IMR-90 (cell line): Measurements from ENCODE around the gene NTM. TPM values are rescaled to one million over a fixed set of nuclear protein-coding genes. Genes with fewer than 3 reads are reported as not detected.

Experiments
- ATAC-seq: fragments of 200-7000 bp; cut with Tn5 transposase; 2 replicates; pipeline ENCODE4 v1.9.1; 2020; ENCODE audit warnings: low read depth, mild to moderate bottlenecking, moderate library complexity
- BruUV-seq: library from RNA; stranded (reverse); fragments of 400-500 nt; replicated peaks from 2 replicates; lab custom pipeline; 2021; lab: Mats Ljungman, UMichigan
- CTCF ChIA-PET: fragments of 300-600 bp; formaldehyde crosslinking; extraction: SDS; loops from one replicate; lab custom pipeline; 2021; ENCODE audit warnings: antibody characterized with exemption; lab: Yijun Ruan, JAX
- POLR2A ChIA-PET: fragments of 300-600 bp; sonication (Branson Sonifier 250); formaldehyde crosslinking; loops from one replicate; lab custom pipeline; 2022; ENCODE audit warnings: antibody characterized with exemption; ENCODE audit not compliant: unreplicated experiment; lab: Charles Lee
- DNase-seq: peaks from one replicate; pipeline ENCODE4 v3.0.0; 2013
- H2AFZ ChIP-seq: replicated peaks from 2 replicates; pipeline ENCODE3; 2013; ENCODE audit warnings: low read length, mild to moderate bottlenecking; ENCODE audit not compliant: poor library complexity
- H2AK5ac ChIP-seq: 2 replicates; pipeline ENCODE4 v1.6.1; 2013; ENCODE audit warnings: low read depth, low read length, inconsistent platforms
- H2AK9ac ChIP-seq: replicated peaks from 2 replicates; pipeline ENCODE3; 2013; ENCODE audit warnings: mild to moderate bottlenecking, low read depth, low read length, moderate library complexity; ENCODE audit not compliant: poor library complexity
- H2BK120ac ChIP-seq: 2 replicates; pipeline ENCODE4 v1.6.1; 2013; ENCODE audit warnings: low read depth, low read length, inconsistent platforms
- H2BK15ac ChIP-seq: 3 replicates; pipeline ENCODE4 v1.6.1; 2013; ENCODE audit warnings: low read depth, low read length, inconsistent platforms
- H2BK20ac ChIP-seq: 2 replicates; pipeline ENCODE4 v1.6.1; 2013; ENCODE audit warnings: low read depth, mild to moderate bottlenecking, inconsistent platforms, low read length, moderate library complexity
- H2BK5ac ChIP-seq: 2 replicates; pipeline ENCODE4 v1.6.1; 2013; ENCODE audit warnings: mild to moderate bottlenecking, low read depth, low read length, inconsistent platforms; ENCODE audit not compliant: poor library complexity, severe bottlenecking
- H3K14ac ChIP-seq: replicated peaks from 2 replicates; pipeline ENCODE4 v1.6.1; 2013; ENCODE audit warnings: low read depth, low read length, inconsistent platforms
- H3K18ac ChIP-seq: 2 replicates; pipeline ENCODE4 v1.6.1; 2013; ENCODE audit warnings: low read depth, low read length, control low read depth
- H3K23ac ChIP-seq: 2 replicates; pipeline ENCODE4 v1.6.1; 2013; ENCODE audit warnings: low read depth, low read length, inconsistent platforms
- H3K27ac ChIP-seq: 2 replicates; pipeline ENCODE4 v1.5.1; 2013; ENCODE audit warnings: mild to moderate bottlenecking, control low read depth, low read length; ENCODE audit not compliant: insufficient read depth
- H3K27me3 ChIP-seq: 2 replicates; pipeline ENCODE4 v1.6.1; 2013; ENCODE audit warnings: low read length; ENCODE audit not compliant: control insufficient read depth, insufficient read depth
- H3K36me3 ChIP-seq: 2 replicates; pipeline ENCODE4 v1.6.1; 2013; ENCODE audit warnings: low read length, mixed read lengths; ENCODE audit not compliant: control insufficient read depth, insufficient read depth
- H3K4ac ChIP-seq: 2 replicates; pipeline ENCODE4 v1.6.1; 2013; ENCODE audit warnings: low read depth, low read length, inconsistent platforms
- H3K4me1 ChIP-seq: 2 replicates; pipeline ENCODE4 v1.6.1; 2013; ENCODE audit warnings: low read length, mixed read lengths; ENCODE audit not compliant: control insufficient read depth, insufficient read depth
- H3K4me2 ChIP-seq: 2 replicates; pipeline ENCODE4 v1.6.1; 2013; ENCODE audit warnings: low read depth, mild to moderate bottlenecking, control low read depth, low read length, moderate library complexity
- H3K4me3 ChIP-seq: 2 replicates; pipeline ENCODE4 v1.5.1; 2013; ENCODE audit warnings: low read depth, mild to moderate bottlenecking, control low read depth, low read length, moderate library complexity; ENCODE audit not compliant: insufficient read depth
- H3K56ac ChIP-seq: 2 replicates; pipeline ENCODE4 v1.6.1; 2013; ENCODE audit warnings: low read length, inconsistent platforms; ENCODE audit not compliant: insufficient read depth; ENCODE audit errors: extremely low read depth
- H3K79me1 ChIP-seq, 2 experiments: 2 replicates each; pipeline ENCODE4 v1.6.1; 2013; ENCODE audit warnings: low read length in 2 of 2, inconsistent platforms in 1 of 2, low read depth in 1 of 2
- H3K9ac ChIP-seq: 2 replicates; pipeline ENCODE4 v1.6.1; 2013; ENCODE audit warnings: low read depth, low read length, control low read depth
- H3K9me1 ChIP-seq: 2 replicates; pipeline ENCODE4 v1.6.1; 2013; ENCODE audit warnings: low read length, inconsistent platforms; ENCODE audit not compliant: insufficient read depth
- H3K9me3 ChIP-seq: 2 replicates; pipeline ENCODE4 v1.6.1; 2013; ENCODE audit warnings: low read length; ENCODE audit not compliant: control insufficient read depth, insufficient read depth
- H4K20me1 ChIP-seq: 2 replicates; pipeline ENCODE4 v1.6.1; 2013; ENCODE audit warnings: low read length, inconsistent platforms; ENCODE audit not compliant: insufficient read depth
- H4K5ac ChIP-seq: 2 replicates; pipeline ENCODE4 v1.6.1; 2013; ENCODE audit warnings: mild to moderate bottlenecking, low read depth, low read length, control low read depth
- H4K8ac ChIP-seq, 2 experiments: 2 replicates each; pipeline ENCODE4 v1.6.1; 2013; ENCODE audit warnings: low read depth in 2 of 2, low read length in 2 of 2, control low read depth in 1 of 2, inconsistent platforms in 1 of 2
- H4K91ac ChIP-seq: 2 replicates; pipeline ENCODE4 v1.6.1; 2013; ENCODE audit warnings: low read depth, low read length, inconsistent platforms; ENCODE audit not compliant: insufficient read depth
- NFE2L2 ChIP-seq: fragments of 150-350 bp; IDR thresholded peaks from 2 replicates; pipeline ENCODE4 v1.6.1; 2016; ENCODE audit warnings: low read depth, mild to moderate bottlenecking, low read length
- RCOR1 ChIP-seq: IDR thresholded peaks from 2 replicates; pipeline ENCODE4 v1.6.1; 2012; ENCODE audit warnings: mild to moderate bottlenecking, low read length, improper control_type of control experiment; ENCODE audit not compliant: insufficient replicate concordance
- WGBS, 2 experiments: methylation state at CpG; one replicate each; pipeline versions ENCODE4 v1.1.5 to v1.1.7; 2013; ENCODE audit warnings: missing lambda C conversion rate in 2 of 2; ENCODE audit not compliant: insufficient read length in 1 of 2; ENCODE audit errors: extremely low coverage in 2 of 2; 5-methylcytosine and 5-hydroxymethylcytosine counted together
- dilution Hi-C: fragments of 300-500 bp; cut with HindIII; formaldehyde crosslinking; loops from one replicate; pipeline ENCODE4 v1.14.3; 2018; ENCODE audit warnings: low sequenced_read_pairs; ENCODE audit not compliant: unreplicated experiment
- in situ Hi-C: fragments of 300-500 bp; cut with MboI; formaldehyde crosslinking; loops from 3 replicates; pipeline ENCODE4 v1.14.3; 2019; ENCODE audit warnings: low sequenced_read_pairs, inconsistent platforms, mixed read lengths
- intact Hi-C: fragments of 100-400 bp; cut with micrococcal nuclease; formaldehyde crosslinking; loops from 2 replicates; pipeline ENCODE4 v1.10.0; 2022
- polyA plus RNA-seq, 3 experiments: library from polyadenylated mRNA; depleted of rRNA; stranded (reverse); fragments of >200 nt; gene quantifications; 2 replicates each; pipeline ENCODE4 v1.2.3, GENCODE V29; 2012; ENCODE audit warnings: low replicate concordance in 1 of 3
- total RNA-seq: library from RNA; depleted of rRNA; stranded (reverse); fragments of >200 nt; gene quantifications from 2 replicates; pipeline ENCODE4 v1.2.3, GENCODE V29; 2012

The NTM gene
- total and polyA plus RNA-seq, 2 of the 4 experiments (the other 2 are of a cell fraction): 19.5 to 25.5 TPM

- Histone ChIP-seq H4K8ac (no peak overlapping the region), H3K27ac (no peak overlapping the region), H3K23ac (no peak overlapping the region), H3K36me3 (no peaks in the 10 kb centered on the region), H3K14ac (no peak overlapping the region), H3K18ac (no peak overlapping the region), H2AK5ac (no peak overlapping the region), H3K4ac (no peak overlapping the region), H2BK120ac (no peak overlapping the region), H2AFZ (no peak overlapping the region), H3K4me3 (no peak overlapping the region), H2BK15ac (no peak overlapping the region), H4K5ac (no peak overlapping the region), H3K9ac (no peak overlapping the region), H3K9me1 (no peaks in the 10 kb centered on the region), H3K27me3 (peaks cover 2% of the 10 kb centered on the region; the same call in 1 of the 2 replicates), H3K79me1 (no peaks in the 10 kb centered on the region), H3K4me2 (no peak overlapping the region), H3K4me1 (no peaks in the 10 kb centered on the region), H2BK20ac (no peak overlapping the region), H2AK9ac (no peak overlapping the region), H4K91ac (no peak overlapping the region), H2BK5ac (no peak overlapping the region), H3K56ac (no peak overlapping the region), H4K20me1 (no peaks in the 10 kb centered on the region), H3K9me3 (no peaks in the 10 kb centered on the region)
- no TSS peak for BruUV-seq
- no peak for ATAC-seq
- no peak for TF ChIP-seq NFE2L2
- no peak for TF ChIP-seq RCOR1
- in situ Hi-C loops: no loop called here
- ChIA-PET CTCF (no interaction called here), POLR2A (no interaction called here)
- WGBS, 2 experiments: no CpG with 5 or more reads among the region's 3 CpGs
- DNase-seq: no peak
- intact Hi-C loops: no loop called here
- dilution Hi-C loops: no loop called here
Measured at GRCh38 chr11:131638889-131639288, 268.5 kb downstream of the NTM start.
